HK-2 (cell line): Measurements from ENCODE around the gene IQSEC1.

Source experiments
- DNase-seq: peaks from one replicate; pipeline ENCODE4 v3.0.0-alpha.2; 2018; ENCODE audit not compliant: unreplicated experiment

Gene IQSEC1

DNA sequence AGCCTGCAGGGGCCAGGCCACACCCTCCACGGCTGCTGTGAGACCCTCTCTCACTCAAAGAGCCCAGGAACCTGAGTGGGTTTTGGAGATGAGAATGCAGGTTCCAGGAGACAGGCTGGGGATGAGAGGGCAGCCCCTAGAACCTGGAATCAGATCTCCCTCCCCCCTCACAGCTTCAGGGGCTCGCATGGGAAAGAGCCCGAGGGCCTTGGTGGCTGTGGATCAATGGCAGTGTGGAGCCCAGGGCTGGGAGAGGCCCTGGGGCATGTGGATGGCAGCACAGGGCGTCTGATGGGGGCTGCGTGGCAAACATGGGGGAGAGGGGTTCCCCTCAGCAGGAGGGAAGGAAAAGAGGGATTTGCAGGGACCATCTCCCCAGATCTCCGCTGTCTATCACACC, 119.0 kb downstream of the IQSEC1 start:
- no peak for DNase-seq

DNA sequence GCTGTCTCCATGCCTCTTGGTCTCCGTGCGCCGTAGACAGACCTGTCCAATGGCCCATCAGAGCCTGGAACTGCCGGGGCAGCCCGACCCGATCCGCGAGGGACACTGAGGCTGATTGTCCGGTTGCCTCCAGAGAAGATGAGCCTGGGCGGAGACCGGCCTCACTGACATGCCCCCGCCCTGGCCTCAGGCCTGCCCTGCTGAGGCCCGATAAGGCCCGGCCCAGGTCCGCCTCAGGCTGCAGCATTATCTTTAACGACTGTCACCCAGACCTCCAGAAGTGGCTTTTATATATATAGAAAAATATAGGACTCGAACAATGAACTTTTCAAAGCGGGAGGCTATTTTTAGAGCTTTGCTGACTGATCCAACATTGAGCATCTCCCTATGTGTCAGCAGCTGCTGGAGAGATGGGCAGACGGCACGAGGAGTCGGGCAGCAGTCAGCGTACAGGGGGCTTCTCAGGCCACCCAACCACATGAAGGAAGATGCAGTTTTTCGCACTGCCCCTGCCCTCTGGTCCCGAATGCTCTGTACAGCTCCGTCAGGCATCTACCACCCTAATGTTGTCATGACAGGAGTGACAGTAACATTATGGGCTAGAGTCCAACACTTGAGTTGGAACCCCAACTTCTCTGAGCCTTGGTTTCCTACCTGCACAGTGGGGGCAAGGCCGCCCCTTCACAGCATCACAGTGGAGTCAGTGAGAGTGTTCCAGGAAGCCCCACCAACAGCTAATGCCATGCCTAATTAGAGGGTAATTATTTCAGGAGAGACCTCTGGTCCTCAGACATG, 119.8 kb downstream of the IQSEC1 start:
- no peak for DNase-seq

DNA sequence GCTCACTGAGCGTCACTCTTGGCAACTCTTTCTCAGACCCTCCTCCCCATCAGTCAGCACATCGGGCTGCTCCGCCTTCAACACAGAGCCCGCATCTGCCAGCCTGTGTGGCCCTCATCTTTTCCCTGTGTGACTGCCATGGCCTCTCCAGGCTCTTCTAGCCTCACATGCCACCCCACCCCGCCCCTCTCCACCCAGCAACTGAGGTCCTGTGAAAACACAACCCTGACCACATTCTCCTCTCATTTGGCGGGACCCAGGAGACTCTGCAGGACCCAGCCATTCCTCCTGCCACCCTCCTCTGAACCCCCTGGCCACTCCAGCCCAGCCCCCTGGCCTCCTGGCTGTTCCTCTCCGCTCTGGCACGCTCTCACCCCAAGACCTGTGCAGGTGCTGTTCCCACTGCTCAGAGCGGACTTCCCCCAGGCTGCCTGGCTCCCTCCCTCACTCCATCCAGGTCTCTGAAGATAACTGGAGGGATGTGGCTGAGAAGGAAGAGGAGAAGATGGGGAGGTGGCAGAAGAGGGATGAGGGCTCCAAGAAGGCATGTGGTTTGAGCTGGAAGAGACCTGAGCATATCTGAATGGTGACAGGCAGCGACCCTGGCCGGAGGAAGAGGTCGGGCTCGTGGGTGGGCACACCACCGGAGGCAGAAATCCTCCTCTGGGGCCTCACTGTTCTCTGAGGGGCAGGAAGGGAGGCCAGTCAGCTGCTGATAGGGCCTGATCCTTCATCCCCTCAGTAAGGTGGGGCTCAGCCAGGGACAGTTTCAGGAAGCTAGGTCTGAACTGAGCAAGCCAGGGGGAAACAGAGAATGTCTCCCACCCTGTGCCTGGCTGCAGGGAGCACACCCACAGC, 120.7 kb downstream of the IQSEC1 start:
- no peak for DNase-seq

DNA sequence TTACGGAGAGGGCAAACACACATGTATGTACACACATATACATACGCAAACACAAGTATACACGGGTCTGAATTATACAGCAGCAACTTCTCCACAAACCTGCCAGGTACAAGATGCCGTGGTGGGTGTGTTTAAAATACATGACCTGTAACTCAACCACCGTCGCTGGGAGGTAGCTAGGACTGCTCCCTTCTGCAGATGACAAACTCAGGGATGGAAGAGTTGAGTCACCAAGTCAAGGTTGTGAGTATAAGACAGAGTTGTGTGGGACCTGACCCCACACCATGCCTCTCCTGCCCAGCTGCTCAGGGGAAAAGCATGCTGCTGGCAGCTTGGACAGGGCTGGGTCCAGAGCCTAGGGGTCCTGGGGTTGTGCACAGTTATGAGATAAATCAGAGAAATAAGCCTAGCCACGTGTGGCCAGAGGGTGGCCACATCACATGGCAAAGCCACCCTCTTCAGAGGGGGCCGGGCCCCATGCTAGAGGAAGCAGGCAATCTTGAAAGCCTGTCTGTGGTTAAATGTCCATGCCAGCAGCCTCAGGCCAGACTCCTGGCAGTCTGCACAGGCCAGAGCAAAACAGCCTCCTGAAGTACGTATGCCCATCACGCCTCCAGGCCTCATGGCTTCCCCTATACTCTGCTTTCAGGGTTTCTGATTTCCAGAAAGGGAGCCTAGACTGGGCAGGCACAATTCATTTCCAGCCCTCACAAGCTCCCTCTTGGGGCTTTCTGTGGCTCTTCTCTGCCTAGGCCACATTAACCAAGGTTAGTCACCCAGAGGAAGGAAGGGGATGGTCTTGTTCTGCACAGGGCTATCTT, 124.1 kb downstream of the IQSEC1 start:
- DNase-seq: peak; percentile 29

DNA sequence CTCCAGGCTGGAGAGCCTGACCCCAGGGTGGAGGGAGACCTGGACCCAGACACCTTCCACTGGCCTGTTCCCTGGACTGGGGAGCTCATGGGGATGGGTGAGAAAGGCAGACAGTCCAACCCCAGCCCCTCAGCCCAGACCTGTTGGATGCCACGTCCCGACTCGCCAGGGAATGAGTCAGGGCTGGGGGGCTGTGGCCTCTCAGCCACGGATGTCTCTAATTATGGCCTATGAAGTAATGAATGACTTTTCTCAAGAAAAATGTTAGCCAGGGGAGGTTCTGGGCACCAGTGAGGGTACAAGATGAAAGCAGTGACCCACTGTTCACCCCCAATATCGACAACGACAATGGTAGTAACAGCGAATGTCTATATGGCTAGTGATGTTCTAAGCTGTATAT, 124.9 kb downstream of the IQSEC1 start:
- DNase-seq: peak; percentile 16

DNA sequence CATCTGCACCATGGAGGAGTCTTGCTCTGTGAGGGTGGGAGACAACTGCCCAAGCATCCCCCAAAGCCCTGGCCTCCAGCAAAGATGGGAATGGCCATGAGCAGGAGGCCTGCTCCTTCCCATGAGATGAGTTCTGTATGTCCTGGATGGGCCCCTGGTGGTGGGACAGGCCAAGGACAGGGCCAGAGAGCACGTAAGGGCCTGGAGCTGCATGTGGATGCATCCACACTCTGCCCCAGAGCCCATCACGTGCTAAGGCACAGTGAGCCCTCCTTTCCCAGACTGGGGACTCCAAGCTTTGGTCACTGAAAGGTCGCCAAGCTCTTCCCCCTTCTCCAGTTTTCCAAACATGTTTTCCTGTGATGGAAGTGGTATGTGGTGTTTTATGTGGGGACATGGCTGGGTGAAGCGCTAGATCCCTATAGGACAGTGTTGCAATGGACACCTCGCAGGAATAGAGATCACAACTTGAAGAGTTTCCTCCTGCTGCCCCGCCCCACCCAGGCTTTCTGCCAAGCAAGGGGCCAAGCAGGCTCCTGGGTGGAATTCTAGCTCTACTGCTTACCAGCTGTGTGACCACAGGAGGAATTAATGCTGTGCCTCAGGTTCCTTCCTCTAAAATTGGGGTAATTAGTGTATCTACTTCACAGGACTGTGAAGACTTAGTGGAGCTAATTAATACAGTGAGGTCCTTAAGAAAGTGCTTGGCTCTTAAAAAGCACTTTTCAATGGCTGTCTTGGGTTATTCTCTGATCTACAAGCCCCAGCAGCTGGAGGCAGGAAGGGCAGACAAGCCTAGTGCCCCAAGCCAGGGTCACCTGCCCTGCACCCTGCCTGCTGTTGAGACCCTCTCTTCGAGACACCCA, 125.5 kb downstream of the IQSEC1 start:
- peak; percentile 36 for DNase-seq

DNA sequence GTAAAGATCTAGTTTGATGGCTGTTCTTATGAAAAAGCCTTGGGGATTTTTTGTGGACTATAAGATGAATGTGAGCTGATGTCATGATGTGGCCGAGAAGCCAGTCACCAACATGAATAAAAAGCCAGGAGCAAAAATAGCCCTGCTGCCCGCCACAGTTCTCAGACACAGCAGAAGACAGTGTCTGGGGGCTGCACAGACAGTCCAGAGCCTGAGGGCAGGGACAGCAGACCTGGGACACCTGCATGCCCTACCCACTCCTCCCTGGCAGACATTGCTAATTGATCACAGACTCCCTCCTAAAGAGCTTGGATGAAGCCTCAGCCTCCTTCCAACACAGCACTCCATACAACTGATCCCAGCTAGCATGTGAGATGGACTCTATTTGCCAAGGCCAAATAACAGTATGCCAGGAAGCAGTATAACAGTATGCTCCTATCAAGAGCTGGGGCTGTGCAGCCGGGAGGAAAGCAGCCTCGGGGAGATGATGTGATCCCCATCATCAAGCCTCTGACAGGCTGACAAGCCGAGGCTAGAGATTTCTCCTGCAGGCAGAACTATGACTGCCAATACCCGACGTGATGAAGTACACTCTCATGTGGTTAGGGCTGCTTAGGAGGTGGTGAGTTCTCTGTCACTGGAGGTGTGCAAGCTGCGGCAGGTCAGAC, 126.4 kb downstream of the IQSEC1 start:
- DNase-seq: no peak

DNA sequence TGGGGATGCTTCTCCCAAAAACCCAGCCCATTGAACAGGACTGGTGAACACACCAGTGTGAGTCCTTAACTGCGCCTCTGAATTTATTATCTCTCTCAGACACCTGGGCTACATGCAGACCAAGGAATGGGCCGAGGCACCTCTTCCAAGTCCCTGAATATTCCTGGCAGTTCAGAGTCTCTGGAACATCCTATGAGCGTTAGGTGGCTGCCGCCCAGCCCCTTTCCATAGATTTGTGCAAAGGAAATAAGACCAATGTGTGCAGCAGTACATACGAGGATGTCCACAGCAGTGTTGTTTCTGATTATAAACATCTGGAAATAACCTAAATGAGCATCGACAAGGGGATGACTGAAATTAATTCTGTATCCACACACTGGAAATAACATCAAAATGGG, 127.0 kb downstream of the IQSEC1 start:
- no peak for DNase-seq

DNA sequence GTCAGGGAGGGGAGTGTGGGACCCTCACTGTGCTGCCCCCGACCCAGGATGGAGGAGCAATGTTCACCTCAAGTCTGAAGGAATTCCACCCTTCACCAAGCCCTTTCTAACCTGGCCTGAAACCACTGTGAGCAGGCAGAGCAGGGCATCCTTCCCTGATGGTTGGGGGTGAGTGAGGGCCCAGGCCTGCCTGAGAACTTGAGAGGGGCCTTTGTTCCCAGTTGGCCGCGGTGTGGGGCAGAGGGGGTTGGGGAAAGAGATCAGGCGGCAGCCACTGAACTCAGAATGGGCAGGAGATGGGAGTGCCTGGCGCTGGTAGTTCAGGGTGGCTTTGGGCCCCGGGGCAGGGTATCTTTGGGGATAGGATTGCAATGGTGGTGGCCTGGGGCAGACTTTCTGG, 128.4 kb downstream of the IQSEC1 start:
- no peak for DNase-seq

DNA sequence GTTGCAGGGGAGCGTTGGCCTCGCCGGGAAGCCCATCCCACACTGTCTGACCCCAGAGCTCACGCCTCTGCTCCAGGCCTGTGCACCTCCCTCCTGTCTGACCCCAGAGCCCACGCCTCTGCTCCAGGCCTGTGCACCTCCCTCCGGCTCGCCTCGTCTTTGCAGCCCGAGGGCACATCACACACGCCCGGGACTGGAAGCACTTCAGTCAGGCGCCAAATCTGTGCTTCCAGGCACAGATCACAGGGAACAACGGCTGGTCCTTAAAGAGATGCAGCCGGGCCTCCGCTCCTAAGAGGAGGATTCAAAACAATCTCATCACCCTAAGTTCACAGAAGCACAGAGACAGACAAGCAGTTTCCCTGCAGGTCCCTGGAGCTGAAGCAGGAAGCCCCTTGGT, 128.8 kb downstream of the IQSEC1 start:
- no peak for DNase-seq

DNA sequence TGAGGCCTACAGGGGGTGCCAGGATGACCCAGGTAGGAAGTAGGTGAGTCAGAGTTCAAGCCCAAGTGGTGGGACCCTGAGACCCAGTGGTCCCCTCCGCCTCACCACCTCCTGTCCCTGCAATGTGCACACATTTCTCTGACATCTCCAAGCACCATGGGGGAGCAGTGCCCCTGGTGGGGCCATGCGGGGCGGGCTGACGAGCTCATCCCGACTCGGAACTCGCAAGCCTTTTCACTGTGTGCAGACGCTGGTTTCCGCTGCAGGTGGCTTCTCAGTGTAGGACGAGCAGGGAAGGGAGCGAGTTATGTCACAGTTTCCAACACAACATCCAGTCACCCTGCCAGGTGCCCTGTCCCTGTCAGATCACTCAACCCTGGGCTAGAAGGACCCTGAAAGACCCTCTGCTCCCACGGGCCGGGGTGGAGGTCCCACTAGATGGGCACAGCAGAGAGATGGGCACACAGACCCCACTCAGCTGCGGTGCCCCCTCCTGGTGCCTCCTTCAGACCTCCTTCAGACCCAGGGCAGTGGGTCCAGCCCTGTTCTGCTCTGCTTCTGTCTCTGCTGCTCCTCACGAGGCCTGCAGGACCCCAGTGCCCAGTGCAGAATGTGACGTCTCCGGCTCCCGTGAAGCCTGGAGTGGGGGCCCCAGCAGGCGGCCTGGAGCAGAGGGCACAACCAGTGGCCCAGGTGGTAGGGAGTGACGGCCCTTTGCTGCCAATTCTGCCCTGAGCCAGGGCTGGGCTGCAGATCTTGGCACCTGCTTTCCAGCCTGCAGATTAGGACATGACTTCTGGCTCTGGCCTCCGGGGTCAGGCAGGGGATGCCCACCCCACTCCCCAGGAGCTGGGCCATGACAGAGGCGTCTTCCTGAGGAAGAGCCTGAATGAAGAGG, 129.9 kb downstream of the IQSEC1 start:
- no peak for DNase-seq

DNA sequence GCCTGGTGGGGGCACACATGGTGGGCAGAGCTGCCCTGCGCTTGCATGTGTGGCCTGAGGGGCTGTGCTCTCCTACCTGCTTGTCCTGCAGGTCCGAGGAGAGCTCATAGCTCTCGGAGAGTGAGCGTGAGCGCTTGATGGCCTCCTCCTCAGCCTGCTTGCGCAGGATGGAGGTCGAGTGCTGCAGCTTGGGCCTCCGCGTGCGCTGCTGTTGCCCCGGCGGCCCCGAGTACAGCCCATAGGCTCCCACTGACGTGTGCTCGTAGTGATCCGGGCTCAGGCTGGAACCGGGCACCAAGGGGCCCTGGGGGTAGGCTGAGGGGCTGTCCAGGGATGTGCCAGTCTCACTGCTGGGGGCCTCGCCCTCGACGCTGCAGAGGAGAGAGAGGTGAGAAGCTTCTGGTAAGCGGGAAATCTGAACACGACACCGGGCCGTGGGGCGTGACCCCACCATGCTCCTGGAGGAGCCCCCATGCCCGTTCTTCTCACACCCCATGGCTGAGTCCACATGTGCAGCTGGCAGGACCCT, 131.7 kb downstream of the IQSEC1 start:
- DNase-seq: no peak

DNA sequence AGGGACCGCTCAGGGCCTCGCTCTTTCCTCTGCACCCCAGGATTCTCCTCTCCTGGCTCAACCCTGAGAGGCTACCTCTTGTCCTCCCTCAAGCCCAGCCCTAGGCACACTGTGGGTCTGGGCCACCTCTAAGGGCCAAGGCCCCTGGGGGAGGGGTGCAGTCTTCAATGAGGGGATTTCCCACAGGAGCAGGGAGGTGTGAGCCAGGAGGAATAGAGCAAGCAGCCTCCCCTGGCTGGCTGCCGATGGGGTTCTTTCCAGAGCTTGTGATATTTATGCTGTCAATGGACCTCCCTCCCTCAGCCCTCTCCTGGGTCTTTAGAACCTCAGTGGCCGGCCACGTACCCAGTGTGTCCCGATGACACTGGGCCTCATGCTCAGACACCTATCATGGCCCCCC, 132.4 kb downstream of the IQSEC1 start:
- no peak for DNase-seq

DNA sequence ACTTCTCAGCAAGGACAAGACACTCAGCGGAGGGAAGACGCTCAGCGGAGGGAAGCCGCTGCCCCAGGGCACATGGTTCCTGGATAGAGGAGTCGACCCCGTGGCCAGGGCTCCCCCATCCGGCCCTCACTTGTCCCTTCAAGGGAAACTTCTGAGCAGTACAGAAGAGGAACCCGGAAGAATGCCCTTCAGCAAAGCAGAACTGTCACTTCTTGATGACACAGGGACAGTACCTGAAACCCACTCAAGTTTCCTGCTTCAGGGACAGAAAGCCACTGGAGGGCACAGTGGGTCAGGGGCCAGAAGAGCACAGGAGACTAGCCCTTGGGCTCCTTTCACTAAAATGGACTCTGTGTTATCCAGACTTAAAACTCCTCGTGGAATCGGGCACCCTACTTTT, 134.1 kb downstream of the IQSEC1 start:
- DNase-seq: no peak

DNA sequence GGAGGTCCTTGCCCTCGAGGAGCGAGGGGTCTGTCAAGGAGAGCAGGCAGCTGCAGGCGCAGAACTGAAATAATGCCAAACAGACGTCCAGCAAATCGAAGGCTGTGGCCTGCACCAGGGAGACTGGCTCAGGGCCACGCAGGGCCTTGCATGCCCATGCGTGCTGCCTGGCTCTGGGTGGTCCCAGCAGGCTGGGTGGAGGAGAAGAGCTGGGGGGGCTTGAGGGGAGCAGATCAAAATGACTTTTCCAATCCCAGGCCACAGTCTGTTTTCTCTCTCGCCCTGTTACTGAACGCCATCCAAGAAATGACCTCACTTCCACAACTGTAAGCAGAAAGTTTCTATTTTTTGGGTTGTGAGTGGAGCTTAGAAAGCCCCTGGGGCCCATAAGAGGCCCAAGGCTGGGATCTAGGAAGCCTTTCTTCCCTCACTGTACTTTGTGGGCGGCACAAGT, 134.9 kb downstream of the IQSEC1 start:
- no peak for DNase-seq

DNA sequence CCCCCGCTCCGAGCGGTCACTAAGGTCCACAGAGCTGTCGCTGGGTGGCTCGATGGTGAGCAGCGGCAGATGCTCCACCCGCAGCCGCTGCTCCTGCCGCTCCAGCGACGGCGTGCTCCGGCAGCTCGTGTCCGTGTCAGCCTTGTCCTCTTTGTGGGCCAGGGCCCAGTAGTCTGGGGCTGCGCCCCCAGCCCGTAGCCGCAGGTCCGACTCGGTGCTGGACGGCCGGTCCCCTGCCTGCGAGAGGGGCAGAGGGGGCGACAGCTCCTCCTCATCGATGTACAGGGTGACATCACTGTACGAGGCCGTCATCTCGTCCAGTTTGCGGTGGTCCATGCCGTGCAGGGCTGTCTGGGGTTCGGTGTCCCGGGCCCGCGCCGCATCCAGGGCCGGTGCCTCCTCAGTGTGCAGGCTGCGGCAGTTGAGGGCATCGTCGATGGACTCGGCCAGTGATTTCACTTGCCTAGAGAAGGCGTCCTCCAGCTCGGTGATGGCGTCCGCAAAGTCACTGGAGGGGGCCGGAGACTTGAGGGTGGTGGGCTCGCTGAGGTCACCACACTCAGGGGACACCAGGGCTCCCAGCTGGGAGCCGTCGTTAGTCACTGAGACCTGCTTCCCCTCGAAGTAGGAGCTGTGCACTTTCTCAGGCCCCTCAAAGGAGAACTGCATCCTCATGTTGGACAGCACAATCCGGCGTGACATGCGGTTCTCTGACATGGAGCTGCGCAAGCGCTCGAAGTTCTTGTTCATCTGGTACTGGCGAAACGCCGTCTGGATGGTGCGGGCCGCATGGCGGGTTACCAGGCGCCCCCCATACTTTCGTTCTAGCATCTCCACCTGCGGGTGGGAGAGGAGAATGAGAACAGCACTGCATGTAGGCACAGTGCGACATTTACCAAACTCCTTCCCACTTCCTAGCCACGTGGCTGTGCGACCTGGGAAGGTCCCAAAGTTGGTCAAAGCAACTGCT, 137.1 kb downstream of the IQSEC1 start:
- DNase-seq: no peak

DNA sequence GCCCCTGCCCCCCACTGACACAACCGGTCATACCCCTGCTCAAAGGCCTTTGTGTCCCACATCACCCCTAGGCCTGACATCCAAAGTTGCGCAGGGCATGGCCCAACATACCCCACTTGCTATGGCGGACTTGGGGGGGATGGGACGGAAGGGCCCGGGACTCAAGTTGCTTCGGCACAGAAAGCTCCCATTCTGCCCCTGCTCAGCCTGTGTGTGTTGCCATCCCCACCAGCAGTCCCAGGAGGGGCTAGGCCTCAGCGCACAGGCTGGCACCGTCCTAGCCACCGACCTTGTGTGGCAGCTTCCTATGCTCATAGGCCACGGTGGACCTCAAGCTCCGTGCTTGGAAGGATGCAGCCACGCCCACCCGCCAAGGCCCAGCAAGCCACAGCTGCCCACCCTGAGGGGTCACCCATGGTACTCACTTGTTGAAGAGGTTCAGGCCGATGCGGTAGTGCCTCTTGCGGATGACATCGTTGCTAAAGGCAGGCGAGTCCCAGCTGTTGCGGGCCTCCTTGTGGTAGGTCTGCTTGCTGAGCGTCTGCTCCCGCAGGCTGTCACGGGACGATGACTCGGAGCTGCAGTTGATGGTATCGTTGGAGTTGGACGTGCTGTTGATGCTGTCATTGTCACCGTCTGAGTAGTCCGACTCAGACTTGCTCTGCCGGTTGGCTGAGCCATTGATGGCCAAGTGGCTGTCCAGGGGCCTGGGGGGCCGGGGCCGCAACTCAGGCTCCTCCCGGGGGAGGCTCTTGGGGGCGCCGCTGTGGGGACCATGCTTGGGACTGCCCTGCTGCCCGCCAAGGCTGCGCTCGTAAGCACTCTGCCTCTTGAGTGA, 138.0 kb downstream of the IQSEC1 start:
- DNase-seq: peak; percentile 3
